HEK293 (cell line): Measurements from ENCODE around the gene EIF4E3.
A peak's percentile ranks its signal among the peaks of the same experiment; 100 is the strongest.

Source experiments
- CTCF ChIA-PET: fragments of 350-600 bp; formaldehyde crosslinking; extraction: SDS; loops from one replicate; lab custom pipeline; 2021; ENCODE audit warnings: antibody characterized with exemption; lab: Yijun Ruan, JAX
- POLR2A ChIA-PET: fragments of 300-600 bp; formaldehyde crosslinking; extraction: SDS; loops from one replicate; lab custom pipeline; 2020; ENCODE audit warnings: antibody characterized with exemption, inconsistent platforms; lab: Yijun Ruan, JAX
- H3K27ac ChIP-seq: fragments of 200-500 bp; sonication (Bioruptor generic); 2 replicates; pipeline ENCODE4 v1.5.1; 2014; ENCODE audit warnings: low read depth, low read length, control low read depth, inconsistent platforms; ENCODE audit errors: extremely low read depth
- H3K36me3 ChIP-seq, 2 experiments: fragments of 200-500 bp in 1 of 2; sonication (Bioruptor generic) in 1 of 2; 1 replicate in 1 of 2; 2 replicates in 1 of 2; pipeline ENCODE4 v1.5.1; 2014 to 2017; ENCODE audit warnings: inconsistent platforms in 2 of 2, low read length in 2 of 2; ENCODE audit not compliant: control insufficient read depth in 2 of 2, insufficient read depth in 1 of 2
- H3K4me1 ChIP-seq: fragments of 200-500 bp; sonication (Bioruptor generic); 2 replicates; pipeline ENCODE4 v1.5.1; 2014; ENCODE audit warnings: mild to moderate bottlenecking, low read length, inconsistent platforms; ENCODE audit not compliant: control insufficient read depth, insufficient read depth
- H3K4me3 ChIP-seq: 2 replicates; pipeline ENCODE4 v1.5.1; 2011; ENCODE audit warnings: low read depth, mild to moderate bottlenecking, control low read depth, low read length, moderate library complexity
- H3K9me3 ChIP-seq: fragments of 200-500 bp; sonication (Bioruptor generic); 2 replicates; pipeline ENCODE4 v1.5.1; 2014; ENCODE audit warnings: low read depth, low read length, inconsistent platforms; ENCODE audit not compliant: control insufficient read depth, insufficient read depth
- GLIS1 ChIP-seq: fragments of 450-650 bp; formaldehyde crosslinking; IDR thresholded peaks from 2 replicates; pipeline ENCODE4 v1.5.1; 2016; ENCODE audit warnings: missing biosample characterization, missing genetic modification characterization
- KLF7 ChIP-seq: fragments of 450-650 bp; formaldehyde crosslinking; IDR thresholded peaks from 2 replicates; pipeline ENCODE4 v1.5.1; 2016; ENCODE audit warnings: missing biosample characterization, missing genetic modification characterization, borderline replicate concordance
- MEIS1 ChIP-seq: sonication (generic); formaldehyde crosslinking; IDR thresholded peaks from 2 replicates; pipeline ENCODE4 v1.8.1; 2022; ENCODE audit warnings: missing genetic modification reagents, mild to moderate bottlenecking, borderline replicate concordance
- SP2 ChIP-seq: fragments of 450-650 bp; formaldehyde crosslinking; IDR thresholded peaks from 2 replicates; pipeline ENCODE4 v1.5.1; 2016; ENCODE audit warnings: missing biosample characterization, missing genetic modification characterization
- TCF7L2 ChIP-seq: IDR thresholded peaks from 2 replicates; pipeline ENCODE4 v1.6.1; 2011; ENCODE audit warnings: low read depth, mild to moderate bottlenecking, inconsistent platforms, low read length, moderate library complexity, borderline replicate concordance
- YY1 ChIP-seq: fragments of 450-650 bp; formaldehyde crosslinking; IDR thresholded peaks from 2 replicates; pipeline ENCODE4 v1.5.1; 2018; ENCODE audit warnings: missing biosample characterization, missing genetic modification characterization
- ZBTB17 ChIP-seq: fragments of 450-650 bp; formaldehyde crosslinking; IDR thresholded peaks from 2 replicates; pipeline ENCODE4 v1.5.1; 2016; ENCODE audit warnings: missing biosample characterization, missing genetic modification characterization
- ZBTB21 ChIP-seq: fragments of 450-650 bp; formaldehyde crosslinking; IDR thresholded peaks from 2 replicates; pipeline ENCODE4 v1.5.1; 2017; ENCODE audit warnings: missing biosample characterization, missing genetic modification characterization
- ZFHX2 ChIP-seq: fragments of 450-650 bp; formaldehyde crosslinking; conservative IDR thresholded peaks from 2 replicates; pipeline ENCODE4 v1.5.1; 2016; ENCODE audit warnings: missing biosample characterization, missing genetic modification characterization
- ZNF10 ChIP-seq: fragments of 450-650 bp; formaldehyde crosslinking; IDR thresholded peaks from 2 replicates; pipeline ENCODE4 v1.5.1; 2017; ENCODE audit warnings: missing biosample characterization, missing genetic modification characterization
- ZNF114 ChIP-seq: fragments of 450-650 bp; formaldehyde crosslinking; IDR thresholded peaks from 2 replicates; pipeline ENCODE4 v1.5.0; 2017; ENCODE audit warnings: missing biosample characterization, missing genetic modification characterization
- ZNF121 ChIP-seq: fragments of 450-650 bp; formaldehyde crosslinking; IDR thresholded peaks from 2 replicates; pipeline ENCODE4 v1.5.1; 2016; ENCODE audit warnings: missing biosample characterization, missing genetic modification characterization
- ZNF239 ChIP-seq: fragments of 450-650 bp; formaldehyde crosslinking; IDR thresholded peaks from 2 replicates; pipeline ENCODE4 v1.5.1; 2016; ENCODE audit warnings: missing biosample characterization, missing genetic modification characterization
- ZNF335 ChIP-seq: fragments of 450-650 bp; formaldehyde crosslinking; conservative IDR thresholded peaks from 2 replicates; pipeline ENCODE4 v1.5.1; 2016; ENCODE audit warnings: missing biosample characterization, missing genetic modification characterization
- ZNF341 ChIP-seq: fragments of 450-650 bp; formaldehyde crosslinking; IDR thresholded peaks from 2 replicates; pipeline ENCODE4; 2016; ENCODE audit warnings: low read depth, missing biosample characterization, missing genetic modification characterization
- ZNF350 ChIP-seq: fragments of 450-650 bp; formaldehyde crosslinking; IDR thresholded peaks from 2 replicates; pipeline ENCODE4 v1.5.0; 2017; ENCODE audit warnings: missing biosample characterization, mild to moderate bottlenecking, missing genetic modification characterization
- ZNF37A ChIP-seq: fragments of 450-650 bp; IDR thresholded peaks from 2 replicates; pipeline ENCODE4 v1.5.1; 2018; ENCODE audit warnings: missing biosample characterization, missing genetic modification characterization
- ZNF423 ChIP-seq: fragments of 450-650 bp; formaldehyde crosslinking; IDR thresholded peaks from 2 replicates; pipeline ENCODE4 v1.5.1; 2016; ENCODE audit warnings: missing biosample characterization, missing genetic modification characterization
- ZNF48 ChIP-seq: fragments of 450-650 bp; formaldehyde crosslinking; IDR thresholded peaks from 2 replicates; pipeline ENCODE4 v1.5.1; 2016; ENCODE audit warnings: missing biosample characterization, missing genetic modification characterization
- ZNF501 ChIP-seq: fragments of 450-650 bp; formaldehyde crosslinking; IDR thresholded peaks from 2 replicates; pipeline ENCODE4 v1.5.1; 2016; ENCODE audit warnings: missing biosample characterization, missing genetic modification characterization
- ZNF510 ChIP-seq: fragments of 450-650 bp; formaldehyde crosslinking; IDR thresholded peaks from 2 replicates; pipeline ENCODE4 v1.5.1; 2018; ENCODE audit warnings: mild to moderate bottlenecking, missing genetic modification characterization, missing biosample characterization; ENCODE audit not compliant: insufficient replicate concordance
- ZNF529 ChIP-seq: fragments of 450-650 bp; formaldehyde crosslinking; IDR thresholded peaks from 2 replicates; pipeline ENCODE4 v1.5.1; 2017; ENCODE audit warnings: missing genetic modification characterization, missing biosample characterization; ENCODE audit not compliant: insufficient replicate concordance
- ZNF530 ChIP-seq: fragments of 450-650 bp; formaldehyde crosslinking; IDR thresholded peaks from 2 replicates; pipeline ENCODE4 v1.5.1; 2016; ENCODE audit warnings: low read depth, missing biosample characterization, missing genetic modification characterization
- ZNF549 ChIP-seq: fragments of 450-650 bp; IDR thresholded peaks from 2 replicates; pipeline ENCODE4 v1.5.1; 2018; ENCODE audit warnings: missing biosample characterization, missing genetic modification characterization, mild to moderate bottlenecking, inconsistent platforms, moderate library complexity
- ZNF558 ChIP-seq: fragments of 450-650 bp; formaldehyde crosslinking; IDR thresholded peaks from 2 replicates; pipeline ENCODE4 v1.5.1; 2016; ENCODE audit warnings: missing biosample characterization, missing genetic modification characterization
- ZNF585B ChIP-seq: fragments of 450-650 bp; formaldehyde crosslinking; IDR thresholded peaks from 2 replicates; pipeline ENCODE4 v1.5.1; 2016; ENCODE audit warnings: missing biosample characterization, missing genetic modification characterization
- ZNF600 ChIP-seq: fragments of 450-650 bp; formaldehyde crosslinking; IDR thresholded peaks from 2 replicates; pipeline ENCODE4 v1.5.1; 2016; ENCODE audit warnings: missing biosample characterization, missing genetic modification characterization
- ZNF701 ChIP-seq: fragments of 450-650 bp; formaldehyde crosslinking; IDR thresholded peaks from 2 replicates; pipeline ENCODE4 v1.5.1; 2016; ENCODE audit warnings: missing biosample characterization, missing genetic modification characterization
- ZNF76 ChIP-seq: fragments of 450-650 bp; formaldehyde crosslinking; IDR thresholded peaks from 2 replicates; pipeline ENCODE4; 2016; ENCODE audit warnings: low read depth, missing biosample characterization, missing genetic modification characterization, borderline replicate concordance
- TF ChIP-seq, protein P1 (sequence below): fragments of 450-650 bp; formaldehyde crosslinking; IDR thresholded peaks from 2 replicates; pipeline ENCODE4 v1.5.1; 2016; ENCODE audit warnings: missing biosample characterization, missing genetic modification characterization
- TF ChIP-seq, protein P2 (sequence below): fragments of 450-650 bp; formaldehyde crosslinking; IDR thresholded peaks from 2 replicates; pipeline ENCODE4 v1.5.1; 2017; ENCODE audit warnings: missing biosample characterization, missing genetic modification characterization
- TF ChIP-seq, protein P3 (sequence below): fragments of 450-650 bp; formaldehyde crosslinking; IDR thresholded peaks from 2 replicates; pipeline ENCODE4 v1.5.1; 2016; ENCODE audit warnings: missing biosample characterization, missing genetic modification characterization
- TF ChIP-seq, protein P4 (sequence below): fragments of 450-650 bp; formaldehyde crosslinking; IDR thresholded peaks from 2 replicates; pipeline ENCODE4 v1.5.1; 2016; ENCODE audit warnings: missing biosample characterization, missing genetic modification characterization

The EIF4E3 gene

DNA sequence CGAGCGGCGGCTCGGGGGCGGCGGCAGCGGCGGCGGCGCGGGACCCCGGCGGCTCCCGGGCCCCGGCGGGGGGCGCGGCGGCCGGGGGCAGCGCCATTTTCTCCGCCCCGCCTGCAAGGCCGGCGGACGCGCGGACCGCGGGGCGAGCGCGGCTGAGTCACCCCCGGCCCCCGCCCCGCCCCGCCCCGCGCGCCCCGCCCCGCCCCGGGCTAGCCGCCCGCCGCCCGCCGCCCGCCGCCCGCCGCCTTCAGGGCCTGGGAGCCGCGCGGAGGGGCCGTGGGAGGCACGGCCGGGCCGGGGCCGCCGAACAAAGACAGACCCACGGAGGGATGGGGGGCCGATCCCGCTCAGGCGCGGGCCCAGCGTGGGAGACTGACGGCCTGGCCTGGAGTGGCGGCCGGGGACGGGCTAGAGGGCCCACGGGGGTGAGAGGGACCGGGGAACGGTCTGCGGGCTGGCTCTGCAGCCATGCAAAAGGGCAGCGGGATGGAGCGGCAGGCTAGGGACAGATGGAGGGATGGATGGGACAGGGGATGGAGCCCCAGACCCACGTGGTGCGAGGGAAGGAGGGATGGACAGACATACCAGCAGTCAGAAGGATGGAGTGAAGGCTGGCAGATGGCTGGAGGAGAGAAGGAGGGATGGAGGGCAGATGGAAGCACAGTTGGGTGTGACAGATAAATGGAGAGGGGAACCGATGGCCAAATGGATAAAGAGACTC lies at the start of gene EIF4E3 (continued):
- TF ChIP-seq ZNF510, result no peak
- no peak for TF ChIP-seq ZNF530 (tag by site-specific recombination)
- TF ChIP-seq ZBTB21, result no peak
- TF ChIP-seq KLF7 (tag by site-specific recombination), result no peak
- TF ChIP-seq, protein P1, sequence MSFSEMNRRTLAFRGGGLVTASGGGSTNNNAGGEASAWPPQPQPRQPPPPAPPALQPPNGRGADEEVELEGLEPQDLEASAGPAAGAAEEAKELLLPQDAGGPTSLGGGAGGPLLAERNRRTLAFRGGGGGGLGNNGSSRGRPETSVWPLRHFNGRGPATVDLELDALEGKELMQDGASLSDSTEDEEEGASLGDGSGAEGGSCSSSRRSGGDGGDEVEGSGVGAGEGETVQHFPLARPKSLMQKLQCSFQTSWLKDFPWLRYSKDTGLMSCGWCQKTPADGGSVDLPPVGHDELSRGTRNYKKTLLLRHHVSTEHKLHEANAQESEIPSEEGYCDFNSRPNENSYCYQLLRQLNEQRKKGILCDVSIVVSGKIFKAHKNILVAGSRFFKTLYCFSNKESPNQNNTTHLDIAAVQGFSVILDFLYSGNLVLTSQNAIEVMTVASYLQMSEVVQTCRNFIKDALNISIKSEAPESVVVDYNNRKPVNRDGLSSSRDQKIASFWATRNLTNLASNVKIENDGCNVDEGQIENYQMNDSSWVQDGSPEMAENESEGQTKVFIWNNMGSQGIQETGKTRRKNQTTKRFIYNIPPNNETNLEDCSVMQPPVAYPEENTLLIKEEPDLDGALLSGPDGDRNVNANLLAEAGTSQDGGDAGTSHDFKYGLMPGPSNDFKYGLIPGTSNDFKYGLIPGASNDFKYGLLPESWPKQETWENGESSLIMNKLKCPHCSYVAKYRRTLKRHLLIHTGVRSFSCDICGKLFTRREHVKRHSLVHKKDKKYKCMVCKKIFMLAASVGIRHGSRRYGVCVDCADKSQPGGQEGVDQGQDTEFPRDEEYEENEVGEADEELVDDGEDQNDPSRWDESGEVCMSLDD (tag by site-specific recombination), result no peak
- TF ChIP-seq ZNF549, result no peak
- TF ChIP-seq ZFHX2, result peak; percentile 76
- TF ChIP-seq ZNF37A (tag by site-specific recombination), result no peak
- peak; percentile 84 for TF ChIP-seq ZNF600 (tag by site-specific recombination)
- no peak for TF ChIP-seq ZNF114 (tag by site-specific recombination)
- TF ChIP-seq, protein P2, sequence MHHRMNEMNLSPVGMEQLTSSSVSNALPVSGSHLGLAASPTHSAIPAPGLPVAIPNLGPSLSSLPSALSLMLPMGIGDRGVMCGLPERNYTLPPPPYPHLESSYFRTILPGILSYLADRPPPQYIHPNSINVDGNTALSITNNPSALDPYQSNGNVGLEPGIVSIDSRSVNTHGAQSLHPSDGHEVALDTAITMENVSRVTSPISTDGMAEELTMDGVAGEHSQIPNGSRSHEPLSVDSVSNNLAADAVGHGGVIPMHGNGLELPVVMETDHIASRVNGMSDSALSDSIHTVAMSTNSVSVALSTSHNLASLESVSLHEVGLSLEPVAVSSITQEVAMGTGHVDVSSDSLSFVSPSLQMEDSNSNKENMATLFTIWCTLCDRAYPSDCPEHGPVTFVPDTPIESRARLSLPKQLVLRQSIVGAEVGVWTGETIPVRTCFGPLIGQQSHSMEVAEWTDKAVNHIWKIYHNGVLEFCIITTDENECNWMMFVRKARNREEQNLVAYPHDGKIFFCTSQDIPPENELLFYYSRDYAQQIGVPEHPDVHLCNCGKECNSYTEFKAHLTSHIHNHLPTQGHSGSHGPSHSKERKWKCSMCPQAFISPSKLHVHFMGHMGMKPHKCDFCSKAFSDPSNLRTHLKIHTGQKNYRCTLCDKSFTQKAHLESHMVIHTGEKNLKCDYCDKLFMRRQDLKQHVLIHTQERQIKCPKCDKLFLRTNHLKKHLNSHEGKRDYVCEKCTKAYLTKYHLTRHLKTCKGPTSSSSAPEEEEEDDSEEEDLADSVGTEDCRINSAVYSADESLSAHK (tag by site-specific recombination), result no peak
- peak; percentile 49 for TF ChIP-seq ZNF335 (tag by site-specific recombination)
- TF ChIP-seq ZNF501 (tag by site-specific recombination), result peak; percentile 53; the same call in 1 of the 2 replicates
- TF ChIP-seq TCF7L2, result no peak
- peak; percentile 58 for TF ChIP-seq ZBTB17
- 0 out of 2 replicates have a peak, but pooled peaks have one; percentile 17 for TF ChIP-seq ZNF341
- TF ChIP-seq ZNF350 (tag by site-specific recombination), result no peak
- TF ChIP-seq, protein P3, sequence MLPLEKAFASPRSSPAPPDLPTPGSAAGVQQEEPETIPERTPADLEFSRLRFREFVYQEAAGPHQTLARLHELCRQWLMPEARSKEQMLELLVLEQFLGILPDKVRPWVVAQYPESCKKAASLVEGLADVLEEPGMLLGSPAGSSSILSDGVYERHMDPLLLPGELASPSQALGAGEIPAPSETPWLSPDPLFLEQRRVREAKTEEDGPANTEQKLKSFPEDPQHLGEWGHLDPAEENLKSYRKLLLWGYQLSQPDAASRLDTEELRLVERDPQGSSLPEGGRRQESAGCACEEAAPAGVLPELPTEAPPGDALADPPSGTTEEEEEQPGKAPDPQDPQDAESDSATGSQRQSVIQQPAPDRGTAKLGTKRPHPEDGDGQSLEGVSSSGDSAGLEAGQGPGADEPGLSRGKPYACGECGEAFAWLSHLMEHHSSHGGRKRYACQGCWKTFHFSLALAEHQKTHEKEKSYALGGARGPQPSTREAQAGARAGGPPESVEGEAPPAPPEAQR (tag by site-specific recombination), result no peak
- TF ChIP-seq, all 188 proteins: peak for 17

DNA sequence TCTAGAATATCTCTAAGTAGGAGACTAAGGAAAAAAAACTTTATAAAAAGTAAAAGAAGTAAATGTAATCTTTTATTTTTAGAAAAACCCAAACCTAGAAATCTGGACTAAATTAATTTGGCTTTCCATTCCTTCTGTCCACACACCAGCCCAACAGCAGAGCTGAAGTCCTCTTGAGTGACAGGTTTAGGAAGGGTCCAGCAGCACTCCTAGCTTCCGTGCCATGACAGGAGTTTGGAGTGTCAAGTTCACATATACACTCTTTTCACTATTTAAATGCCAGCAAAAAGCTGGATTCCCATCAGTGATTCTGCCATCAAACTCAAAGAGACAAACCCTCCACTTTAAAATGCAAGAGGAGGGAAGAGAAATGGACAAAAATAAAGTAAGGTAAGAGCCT lies 46.7 kb upstream of the EIF4E3 start:
- no peaks in the 10 kb centered on the region for H3K36me3 ChIP-seq
- ChIA-PET POLR2A (no interaction called here), CTCF (no interaction called here)
- no peaks in the 10 kb centered on the region for H3K4me1 ChIP-seq
- H3K9me3 ChIP-seq, result no peaks in the 10 kb centered on the region
- H3K27ac ChIP-seq, result no peak overlapping the region
- no peak overlapping the region for H3K4me3 ChIP-seq
- TF ChIP-seq ZNF585B, result no peak
- TF ChIP-seq ZNF558 (tag by site-specific recombination), result no peak
- TF ChIP-seq, protein P4, sequence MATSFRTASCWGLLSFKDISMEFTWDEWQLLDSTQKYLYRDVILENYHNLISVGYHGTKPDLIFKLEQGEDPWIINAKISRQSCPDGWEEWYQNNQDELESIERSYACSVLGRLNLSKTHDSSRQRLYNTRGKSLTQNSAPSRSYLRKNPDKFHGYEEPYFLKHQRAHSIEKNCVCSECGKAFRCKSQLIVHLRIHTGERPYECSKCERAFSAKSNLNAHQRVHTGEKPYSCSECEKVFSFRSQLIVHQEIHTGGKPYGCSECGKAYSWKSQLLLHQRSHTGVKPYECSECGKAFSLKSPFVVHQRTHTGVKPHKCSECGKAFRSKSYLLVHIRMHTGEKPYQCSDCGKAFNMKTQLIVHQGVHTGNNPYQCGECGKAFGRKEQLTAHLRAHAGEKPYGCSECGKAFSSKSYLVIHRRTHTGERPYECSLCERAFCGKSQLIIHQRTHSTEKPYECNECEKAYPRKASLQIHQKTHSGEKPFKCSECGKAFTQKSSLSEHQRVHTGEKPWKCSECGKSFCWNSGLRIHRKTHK (tag by site-specific recombination), result no peak
- no peak for TF ChIP-seq ZNF48 (tag by site-specific recombination)
- no peak for TF ChIP-seq ZNF76 (tag by site-specific recombination)
- TF ChIP-seq ZNF10 (tag by site-specific recombination), result no peak
- TF ChIP-seq ZNF701 (tag by site-specific recombination), result no peak
- no peak for TF ChIP-seq MEIS1 (CRISPR knock-in tag)
- no peak for TF ChIP-seq ZNF529 (tag by site-specific recombination)
- TF ChIP-seq ZNF423 (tag by site-specific recombination), result no peak
- no peak for TF ChIP-seq SP2 (tag by site-specific recombination)
- TF ChIP-seq YY1 (tag by site-specific recombination), result no peak
- no peak for TF ChIP-seq ZNF121
- no peak for TF ChIP-seq GLIS1 (tag by site-specific recombination)
- TF ChIP-seq ZNF239 (tag by site-specific recombination), result no peak
